ENCODE data around the gene DNAJC15. TPM values are rescaled to one million over a fixed set of nuclear protein-coding genes. Genes with fewer than 3 reads are reported as not detected.

The DNAJC15 gene
- total RNA-seq, 2 donors from 2014 or later = 29.7 to 46.9 TPM

- H3K36me3 Mint-ChIP-seq (ENCODE audit: low read depth) = no peaks in the 10 kb centered on the region
- 100% methylated on average over 2 of the region's 2 CpGs; no CpG with 5 or more reads in 1 of the 2 experiments for WGBS, 2 experiments (ENCODE audit: insufficient coverage in 1 of 2, insufficient read length in 1 of 2)
- H3K27ac ChIP-seq (ENCODE audit: low read depth, low read length) = no peak overlapping the region
These were observed 133.5 kb downstream of the DNAJC15 start for GRCh38 chr13:43156916-43157315.

GRCh38 chr13:43157796-43158195, 134.4 kb downstream of the DNAJC15 start:
- no peaks in the 10 kb centered on the region for H3K27me3 ChIP-seq (ENCODE audit: control insufficient read depth, insufficient read depth, low read length, poor library complexity, severe bottlenecking)
- H3K9me3 Mint-ChIP-seq = peaks cover 5% of the 10 kb centered on the region
- TF ChIP-seq CTCF (conservative IDR thresholded peaks at IDR 0.05) = no peak
- H3K9ac ChIP-seq (ENCODE audit: extremely low read depth, low read length, poor library complexity, severe bottlenecking) = no peak overlapping the region
- no peak overlapping the region for H3K4me3 Mint-ChIP-seq
- no peak for DNase-seq
- peaks cover 3% of the 10 kb centered on the region for H3K4me1 ChIP-seq (ENCODE audit: control insufficient read depth, insufficient read depth, low read length)
- WGBS, 2 experiments (ENCODE audit: insufficient coverage in 1 of 2, insufficient read length in 1 of 2) = 68 to 73% methylated on average over 2 of the region's 2 CpGs
- H3K27ac ChIP-seq (ENCODE audit: low read depth, low read length) = no peak overlapping the region
- no peak overlapping the region for H3K27ac Mint-ChIP-seq
- no peaks in the 10 kb centered on the region for H3K36me3 Mint-ChIP-seq (ENCODE audit: low read depth)
- H3K36me3 ChIP-seq (ENCODE audit: control insufficient read depth, insufficient read depth, low read length) = no peaks in the 10 kb centered on the region
- H3K4me1 Mint-ChIP-seq = peaks cover 17% of the 10 kb centered on the region
- peaks cover 5% of the 10 kb centered on the region for H3K9me3 ChIP-seq (ENCODE audit: control insufficient read depth, low read length)
- no peaks in the 10 kb centered on the region for H3K27me3 Mint-ChIP-seq (ENCODE audit: insufficient read depth)
- H3K4me3 ChIP-seq (ENCODE audit: low read length) = no peak overlapping the region

More at GRCh38 chr13:43156916-43157315, 133.5 kb downstream of the DNAJC15 start:
- Mint-ChIP-seq H3K27me3 (ENCODE audit: insufficient read depth) (no peaks in the 10 kb centered on the region), H3K9me3 (peaks cover 5% of the 10 kb centered on the region), H3K27ac (no peak overlapping the region), H3K4me1 (peaks cover 17% of the 10 kb centered on the region), H3K4me3 (no peak overlapping the region)
- TF ChIP-seq CTCF (conservative IDR thresholded peaks at IDR 0.05) = no peak
- Histone ChIP-seq H3K9me3 (ENCODE audit: control insufficient read depth, low read length) (peaks cover 5% of the 10 kb centered on the region), H3K27me3 (ENCODE audit: control insufficient read depth, insufficient read depth, low read length, poor library complexity, severe bottlenecking) (no peaks in the 10 kb centered on the region), H3K9ac (ENCODE audit: extremely low read depth, low read length, poor library complexity, severe bottlenecking) (no peak overlapping the region), H3K4me1 (ENCODE audit: control insufficient read depth, insufficient read depth, low read length) (peaks cover 3% of the 10 kb centered on the region), H3K36me3 (ENCODE audit: control insufficient read depth, insufficient read depth, low read length) (no peaks in the 10 kb centered on the region), H3K4me3 (ENCODE audit: low read length) (no peak overlapping the region)
- no peak for DNase-seq

GRCh38 chr13:43158516-43158915, 135.1 kb downstream of the DNAJC15 start:
- Histone ChIP-seq H3K27ac (ENCODE audit: low read depth, low read length) (no peak overlapping the region), H3K36me3 (ENCODE audit: control insufficient read depth, insufficient read depth, low read length) (no peaks in the 10 kb centered on the region), H3K4me1 (ENCODE audit: control insufficient read depth, insufficient read depth, low read length) (peaks cover 3% of the 10 kb centered on the region), H3K4me3 (ENCODE audit: low read length) (no peak overlapping the region), H3K27me3 (ENCODE audit: control insufficient read depth, insufficient read depth, low read length, poor library complexity, severe bottlenecking) (no peaks in the 10 kb centered on the region), H3K9me3 (ENCODE audit: control insufficient read depth, low read length) (peaks cover 5% of the 10 kb centered on the region), H3K9ac (ENCODE audit: extremely low read depth, low read length, poor library complexity, severe bottlenecking) (no peak overlapping the region)
- Mint-ChIP-seq H3K27me3 (ENCODE audit: insufficient read depth) (no peaks in the 10 kb centered on the region), H3K4me1 (peaks cover 17% of the 10 kb centered on the region), H3K36me3 (ENCODE audit: low read depth) (no peaks in the 10 kb centered on the region), H3K27ac (no peak overlapping the region), H3K9me3 (peaks cover 6% of the 10 kb centered on the region), H3K4me3 (no peak overlapping the region)
- DNase-seq = no peak
- 88 to 96% methylated on average over 3 of the region's 3 CpGs for WGBS, 2 experiments (ENCODE audit: insufficient coverage in 1 of 2, insufficient read length in 1 of 2)
- no peak for TF ChIP-seq CTCF (conservative IDR thresholded peaks at IDR 0.05)

Data from endodermal cell (in vitro differentiated cells).